HL-60 (cell line): Measurements from ENCODE around the gene CLSTN2.

ENCODE experiments used
- CTCF ChIP-seq: IDR thresholded peaks from one replicate; pipeline ENCODE4 v1.5.1; 2011; ENCODE audit warnings: low read length, control low read depth, inconsistent platforms; ENCODE audit not compliant: insufficient read depth
- GABPA ChIP-seq: IDR thresholded peaks from 2 replicates; pipeline ENCODE4 v1.6.1; 2012; ENCODE audit warnings: low read depth

- TF ChIP-seq CTCF (no peak), GABPA (no peak)
These were observed 199.4 kb downstream of the CLSTN2 start for GRCh38 chr3:140134231-140134965.
